HepG2 (cell line): ENCODE results near the gene IGF2. TPM values are rescaled to one million over a fixed set of nuclear protein-coding genes. Genes with fewer than 3 reads are reported as not detected.

Source experiments
- HDAC1 ChIP-seq: sonication (generic); formaldehyde crosslinking; IDR thresholded peaks from 2 replicates; pipeline ENCODE4 v1.5.1; 2020; ENCODE audit warnings: mild to moderate bottlenecking, missing genetic modification reagents
- HOXA9 ChIP-seq: sonication (generic); formaldehyde crosslinking; IDR thresholded peaks from 2 replicates; pipeline ENCODE4 v1.8.1; 2022; ENCODE audit warnings: missing genetic modification reagents, mild to moderate bottlenecking, moderate library complexity, borderline replicate concordance
- KDM4B ChIP-seq: sonication (generic); formaldehyde crosslinking; IDR thresholded peaks from 2 replicates; pipeline ENCODE4 v1.4.0; 2020; ENCODE audit warnings: missing genetic modification reagents
- MLXIP ChIP-seq: sonication (generic); formaldehyde crosslinking; IDR thresholded peaks from 2 replicates; pipeline ENCODE4 v1.9.0; 2021; ENCODE audit warnings: missing genetic modification reagents, borderline replicate concordance
- MZF1 ChIP-seq: sonication (generic); formaldehyde crosslinking; IDR thresholded peaks from 2 replicates; pipeline ENCODE4 v1.8.1; 2023; ENCODE audit warnings: mild to moderate bottlenecking, missing genetic modification reagents, borderline replicate concordance
- RNF2 ChIP-seq: fragments of 450-650 bp; conservative IDR thresholded peaks from 2 replicates; pipeline ENCODE4 v1.6.1; 2016; ENCODE audit warnings: low read depth
- SOX6 ChIP-seq, 2 experiments: fragments of 450-650 bp in 1 of 2; sonication (generic) in 1 of 2; formaldehyde crosslinking in 1 of 2; IDR thresholded peaks; 2 replicates each; pipeline versions ENCODE4 v1.4.0 to v1.6.1; 2017 to 2020; ENCODE audit warnings: antibody characterized with exemption in 1 of 2, mild to moderate bottlenecking in 1 of 2, missing genetic modification reagents in 1 of 2
- ZBTB49 ChIP-seq: sonication (generic); formaldehyde crosslinking; IDR thresholded peaks from 2 replicates; pipeline ENCODE4 v1.4.0; 2020; ENCODE audit warnings: missing genetic modification reagents, borderline replicate concordance
- ZFP90 ChIP-seq: sonication (generic); formaldehyde crosslinking; IDR thresholded peaks from 2 replicates; pipeline ENCODE4 v1.8.0; 2022; ENCODE audit warnings: missing genetic modification reagents, mild to moderate bottlenecking, inconsistent platforms, borderline replicate concordance
- ZMYM3 ChIP-seq: sonication (generic); formaldehyde crosslinking; IDR thresholded peaks from 2 replicates; pipeline ENCODE4 v1.5.1; 2020; ENCODE audit warnings: mild to moderate bottlenecking, missing genetic modification reagents
- ZNF225 ChIP-seq: sonication (generic); formaldehyde crosslinking; IDR thresholded peaks from 2 replicates; pipeline ENCODE4 v1.4.0; 2020; ENCODE audit warnings: mild to moderate bottlenecking, missing genetic modification reagents
- ZNF350 ChIP-seq: sonication (generic); formaldehyde crosslinking; IDR thresholded peaks from 2 replicates; pipeline ENCODE4 v1.4.0; 2020; ENCODE audit warnings: mild to moderate bottlenecking, low read depth, missing genetic modification reagents, borderline replicate concordance
- ZNF367 ChIP-seq: sonication (generic); formaldehyde crosslinking; IDR thresholded peaks from 2 replicates; pipeline ENCODE4 v1.4.0; 2020; ENCODE audit warnings: missing genetic modification reagents, borderline replicate concordance
- ZNF687 ChIP-seq: sonication (generic); formaldehyde crosslinking; IDR thresholded peaks from 2 replicates; pipeline ENCODE4 v1.5.1; 2020; ENCODE audit warnings: mild to moderate bottlenecking, missing genetic modification reagents, moderate library complexity
- ZNF780A ChIP-seq: sonication (generic); formaldehyde crosslinking; IDR thresholded peaks from 2 replicates; pipeline ENCODE4 v1.8.0; 2022; ENCODE audit warnings: mild to moderate bottlenecking, missing genetic modification reagents, moderate library complexity
- ZNF790 ChIP-seq: sonication (generic); formaldehyde crosslinking; IDR thresholded peaks from 2 replicates; pipeline ENCODE4 v1.8.0; 2022; ENCODE audit warnings: missing genetic modification reagents, mild to moderate bottlenecking, borderline replicate concordance
- polyA plus RNA-seq, 8 experiments: library from polyadenylated mRNA; depleted of rRNA in 3 of 8; stranded (reverse) in 7 of 8; unstranded in 1 of 8; fragments of >200 nt; fragmentation: Illumina TruSeq in 4 of 8; extraction: Trizol in 4 of 8; gene quantifications; 2 replicates each; pipeline versions ENCODE4 v1.2.1 to v1.2.3, GENCODE V29; 2011 to 2016; ENCODE audit warnings: low read depth in 4 of 8, missing spikeins in 1 of 8, mixed read lengths in 1 of 8; ENCODE audit not compliant: insufficient read depth in 1 of 8
- total RNA-seq, 5 experiments: library from RNA; depleted of rRNA; stranded (reverse); fragments of >200 nt; fragmentation: Illumina TruSeq; extraction: Trizol; gene quantifications; 2 replicates each; pipeline ENCODE4 v1.2.3, GENCODE V29; 2016; ENCODE audit warnings: low read depth in 1 of 5

IGF2 gene
- total and polyA plus RNA-seq, 2 of the 13 experiments (the other 11 are each of a cell fraction or from before 2014, with no cell fraction given) = 79.1 to 254 TPM

- TF ChIP-seq ZNF687 (CRISPR knock-in tag) (peak; percentile 60), MZF1 (CRISPR knock-in tag) (peak; percentile 69; the same call in 1 of the 2 replicates), ZNF350 (CRISPR knock-in tag) (peak; percentile 38; the same call in 1 of the 2 replicates), ZNF790 (peak; percentile 48; the same call in 1 of the 2 replicates), ZNF780A (peak; percentile 64; the same call in 1 of the 2 replicates), ZMYM3 (peak; percentile 18; the same call in 1 of the 2 replicates), ZNF225 (CRISPR knock-in tag) (peak; percentile 85), KDM4B (CRISPR knock-in tag) (no peak), RNF2 (no peak), ZBTB49 (CRISPR knock-in tag) (no peak), MLXIP (CRISPR knock-in tag) (no peak), SOX6 (IDR thresholded peaks at IDR 0.05) (no peak), SOX6 (CRISPR knock-in tag; IDR thresholded peaks at IDR 0.05) (peak; percentile 40; the same call in 1 of the 2 replicates), HDAC1 (CRISPR knock-in tag) (peak; percentile 58), ZFP90 (CRISPR knock-in tag) (peak; percentile 51; the same call in 1 of the 2 replicates), ZNF367 (no peak), HOXA9 (CRISPR knock-in tag) (0 out of 2 replicates have a peak, but pooled peaks have one; percentile 70)
Observed at GRCh38 chr11:2131371-2132236, 7.6 kb downstream of the IGF2 start (continued).
